Mesenchymal stem cell (in vitro differentiated cells and primary cell): Measurements from ENCODE around the gene ZSCAN5B.
"Not testable (repeated sequence)": the region's sequence is repeated elsewhere in the genome, so short reads cannot be mapped to it uniquely, and the experiment has no call there.

ENCODE experiments used
- DNase-seq: peaks from one replicate; pipeline ENCODE4 v3.0.0-alpha.2; 2013
- H2AFZ ChIP-seq: one replicate; pipeline ENCODE4 v1.6.1; 2013; ENCODE audit warnings: low read depth, mild to moderate bottlenecking, control low read depth, inconsistent platforms, low read length, moderate library complexity
- H2AK5ac ChIP-seq: 2 replicates; pipeline ENCODE4 v1.6.1; 2013; ENCODE audit warnings: low read length, moderate library complexity, mild to moderate bottlenecking, inconsistent platforms; ENCODE audit not compliant: severe bottlenecking
- H2BK120ac ChIP-seq: one replicate; pipeline ENCODE4 v1.6.1; 2013; ENCODE audit warnings: low read depth, mild to moderate bottlenecking, inconsistent platforms, low read length, moderate library complexity
- H2BK12ac ChIP-seq, 2 experiments: one replicate each; pipeline ENCODE4 v1.6.1; 2013; ENCODE audit warnings: inconsistent platforms in 2 of 2, low read length in 2 of 2, mild to moderate bottlenecking in 2 of 2, moderate library complexity in 2 of 2, control low read depth in 1 of 2
- H2BK15ac ChIP-seq: one replicate; pipeline ENCODE4 v1.6.1; 2013; ENCODE audit warnings: mild to moderate bottlenecking, low read depth, inconsistent platforms; ENCODE audit not compliant: poor library complexity, severe bottlenecking
- H2BK5ac ChIP-seq: 2 replicates; pipeline ENCODE4 v1.6.1; 2013; ENCODE audit warnings: low read depth, mild to moderate bottlenecking, low read length, control low read depth, inconsistent platforms; ENCODE audit not compliant: poor library complexity, severe bottlenecking
- H3K14ac ChIP-seq, 2 experiments: one replicate each; pipeline ENCODE4 v1.6.1; 2013; ENCODE audit warnings: inconsistent platforms in 2 of 2, low read length in 2 of 2, control low read depth in 1 of 2, mild to moderate bottlenecking in 1 of 2, moderate library complexity in 1 of 2
- H3K18ac ChIP-seq, 2 experiments: one replicate each; pipeline ENCODE4 v1.6.1; 2013; ENCODE audit warnings: inconsistent platforms in 2 of 2, low read length in 2 of 2, control low read depth in 1 of 2, low read depth in 1 of 2, mild to moderate bottlenecking in 1 of 2
- H3K23ac ChIP-seq, 2 experiments: one replicate each; pipeline ENCODE4 v1.6.1; 2013; ENCODE audit warnings: inconsistent platforms in 2 of 2, low read length in 2 of 2, mild to moderate bottlenecking in 2 of 2, moderate library complexity in 2 of 2, control low read depth in 1 of 2
- H3K27ac ChIP-seq: 2 replicates; pipeline ENCODE4 v1.5.1; 2013; ENCODE audit warnings: mild to moderate bottlenecking, moderate library complexity, low read length, control low read depth, inconsistent platforms; ENCODE audit not compliant: poor library complexity, severe bottlenecking
- H3K27me3 ChIP-seq, 2 experiments: 2 replicates each; pipeline versions ENCODE4 v1.6.1 to v1.7.0; 2013; ENCODE audit warnings: low read length in 2 of 2, mild to moderate bottlenecking in 2 of 2, moderate library complexity in 2 of 2, control low read depth in 1 of 2, inconsistent platforms in 1 of 2; ENCODE audit not compliant: control insufficient read depth in 1 of 2, insufficient read depth in 1 of 2
- H3K36me3 ChIP-seq, 2 experiments: 2 replicates each; pipeline versions ENCODE4 v1.6.1 to v1.7.0; 2013; ENCODE audit warnings: low read length in 2 of 2, control low read depth in 1 of 2, inconsistent platforms in 1 of 2, low read depth in 1 of 2, mild to moderate bottlenecking in 1 of 2; ENCODE audit not compliant: insufficient read depth in 2 of 2, control insufficient read depth in 1 of 2
- H3K4ac ChIP-seq, 2 experiments: one replicate each; pipeline ENCODE4 v1.6.1; 2013; ENCODE audit warnings: inconsistent platforms in 2 of 2, low read length in 2 of 2, mild to moderate bottlenecking in 2 of 2, moderate library complexity in 2 of 2, control low read depth in 1 of 2, low read depth in 1 of 2
- H3K4me1 ChIP-seq: 2 replicates; pipeline ENCODE4 v1.6.1; 2013; ENCODE audit warnings: low read depth, low read length, control low read depth; ENCODE audit not compliant: control insufficient read depth, insufficient read depth
- H3K4me2 ChIP-seq: 2 replicates; pipeline ENCODE4 v1.6.1; 2013; ENCODE audit warnings: low read length, mild to moderate bottlenecking, inconsistent platforms; ENCODE audit not compliant: poor library complexity, severe bottlenecking
- H3K4me3 ChIP-seq, 2 experiments: 2 replicates each; pipeline versions ENCODE4 v1.5.1 to v1.7.0; 2013; ENCODE audit warnings: low read length in 2 of 2, mild to moderate bottlenecking in 2 of 2, control low read depth in 1 of 2, low read depth in 1 of 2; ENCODE audit not compliant: insufficient read depth in 1 of 2
- H3K79me1 ChIP-seq: replicated peaks from 2 replicates; pipeline ENCODE4 v1.6.1; 2013; ENCODE audit warnings: mild to moderate bottlenecking, control low read depth, low read length, inconsistent platforms; ENCODE audit not compliant: poor library complexity, severe bottlenecking
- H3K9ac ChIP-seq: 2 replicates; pipeline ENCODE4 v1.7.0; 2013; ENCODE audit warnings: mild to moderate bottlenecking, low read length, moderate library complexity
- H3K9me3 ChIP-seq: 2 replicates; pipeline ENCODE4 v1.7.0; 2013; ENCODE audit warnings: mild to moderate bottlenecking, low read length; ENCODE audit not compliant: control insufficient read depth
- H4K8ac ChIP-seq: one replicate; pipeline ENCODE4 v1.6.1; 2013; ENCODE audit warnings: inconsistent platforms, mild to moderate bottlenecking, low read length, moderate library complexity
- H4K91ac ChIP-seq: one replicate; pipeline ENCODE4 v1.6.1; 2013; ENCODE audit warnings: mild to moderate bottlenecking, low read length, inconsistent platforms
- WGBS: methylation state at CpG from one replicate; pipeline ENCODE4 v1.1.7; 2013; ENCODE audit warnings: mixed read lengths; 5-methylcytosine and 5-hydroxymethylcytosine counted together

ZSCAN5B gene

GRCh38 chr19:56222901-56223300, 25.3 kb upstream of the ZSCAN5B start:
- no peak overlapping the region for H3K4me3 ChIP-seq
- no peak overlapping the region for H3K4ac ChIP-seq
- no peak overlapping the region for H2BK5ac ChIP-seq
- no peaks in the 10 kb centered on the region for H3K4me1 ChIP-seq
- H4K8ac ChIP-seq: no peak overlapping the region
- H2AK5ac ChIP-seq: no peak overlapping the region
- no peaks in the 10 kb centered on the region for H3K79me1 ChIP-seq
- H2BK12ac ChIP-seq: no peak overlapping the region
- no peak overlapping the region for H3K23ac ChIP-seq
- H3K4me2 ChIP-seq: no peak overlapping the region
- no peak for DNase-seq
- no peak overlapping the region for H3K18ac ChIP-seq
- 80% methylated on average over 6 of the region's 6 CpGs for WGBS
- H2BK15ac ChIP-seq: no peak overlapping the region
- H2BK120ac ChIP-seq: no peak overlapping the region
- no peak overlapping the region for H4K91ac ChIP-seq
- no peaks in the 10 kb centered on the region for H3K9me3 ChIP-seq
- no peak overlapping the region for H3K27ac ChIP-seq
- H3K14ac ChIP-seq: no peak overlapping the region
- no peak overlapping the region for H3K9ac ChIP-seq
- peaks cover 0 to 5% of the 10 kb centered on the region in 2 experiments for H3K36me3 ChIP-seq
- H2AFZ ChIP-seq: no peak overlapping the region
- H3K27me3 ChIP-seq: no peaks in the 10 kb centered on the region

- Histone ChIP-seq H3K4me1 (peaks cover 5% of the 10 kb centered on the region), H2BK5ac (no peak overlapping the region), H3K79me1 (no peaks in the 10 kb centered on the region), H3K23ac (no peak overlapping the region), H2AFZ (no peak overlapping the region), H3K14ac (no peak overlapping the region), H4K91ac (no peak overlapping the region), H3K9ac (no peak overlapping the region), H3K27me3 (no peaks in the 10 kb centered on the region), H3K27ac (no peak overlapping the region), H2BK12ac (no peak overlapping the region), H3K4ac (no peak overlapping the region), H3K9me3 (no peaks in the 10 kb centered on the region), H2AK5ac (no peak overlapping the region), H2BK120ac (no peak overlapping the region), H3K4me3 (no peak overlapping the region), H3K18ac (no peak overlapping the region), H3K4me2 (no peak overlapping the region), H4K8ac (no peak overlapping the region), H3K36me3 (peaks cover 0 to 5% of the 10 kb centered on the region in 2 experiments), H2BK15ac (no peak overlapping the region)
- WGBS: 93% methylated on average over 13 of the region's 14 CpGs
- no peak for DNase-seq
Measured at GRCh38 chr19:56221851-56222250, 24.3 kb upstream of the ZSCAN5B start.

GRCh38 chr19:56221442-56221841, 23.9 kb upstream of the ZSCAN5B start:
- H3K27ac ChIP-seq, H4K91ac ChIP-seq, DNase-seq, H2AK5ac ChIP-seq, H3K4me2 ChIP-seq, H3K23ac ChIP-seq, H2BK12ac ChIP-seq, H4K8ac ChIP-seq, H3K79me1 ChIP-seq, H3K27me3 ChIP-seq, H2BK5ac ChIP-seq, H3K4me1 ChIP-seq, H3K9ac ChIP-seq, H2AFZ ChIP-seq, H2BK120ac ChIP-seq, H2BK15ac ChIP-seq, H3K4me3 ChIP-seq, H3K18ac ChIP-seq, H3K4ac ChIP-seq, H3K9me3 ChIP-seq, H3K36me3 ChIP-seq, H3K14ac ChIP-seq: not testable (repeated sequence)
- WGBS: 80% methylated on average over 9 of the region's 9 CpGs

- no peak overlapping the region for H3K9ac ChIP-seq
- no peak overlapping the region for H2BK12ac ChIP-seq
- no peaks in the 10 kb centered on the region for H3K79me1 ChIP-seq
- H3K4me1 ChIP-seq: peaks cover 5% of the 10 kb centered on the region
- no peak overlapping the region for H4K91ac ChIP-seq
- no peak overlapping the region for H2BK5ac ChIP-seq
- H3K14ac ChIP-seq: no peak overlapping the region
- DNase-seq: no peak
- H2AK5ac ChIP-seq: no peak overlapping the region
- 89% methylated on average over 9 of the region's 10 CpGs for WGBS
- H3K18ac ChIP-seq: no peak overlapping the region
- H2BK15ac ChIP-seq: no peak overlapping the region
- peaks cover 0 to 5% of the 10 kb centered on the region in 2 experiments for H3K36me3 ChIP-seq
- H3K23ac ChIP-seq: no peak overlapping the region
- no peak overlapping the region for H3K4me2 ChIP-seq
- H3K4me3 ChIP-seq: no peak overlapping the region
- H3K9me3 ChIP-seq: no peaks in the 10 kb centered on the region
- H3K27me3 ChIP-seq: no peaks in the 10 kb centered on the region
- no peak overlapping the region for H3K27ac ChIP-seq
- H3K4ac ChIP-seq: no peak overlapping the region
- H4K8ac ChIP-seq: no peak overlapping the region
- no peak overlapping the region for H2AFZ ChIP-seq
- no peak overlapping the region for H2BK120ac ChIP-seq
Measured at GRCh38 chr19:56218961-56219360, 21.4 kb upstream of the ZSCAN5B start.
